Esophagus muscularis mucosa (tissue), 4 donors: ENCODE measurements around the gene LSM4. TPM values are rescaled to one million over a fixed set of nuclear protein-coding genes. Genes with fewer than 3 reads are reported as not detected.
"Not testable (repeated sequence)": the region's sequence is repeated elsewhere in the genome, so short reads cannot be mapped to it uniquely, and the experiment has no call there.

Experiments used
- DNase-seq: peaks from one replicate; pipeline ENCODE4 v3.0.0-alpha.2; 2017; ENCODE audit errors: extremely low spot score
- H3K27ac ChIP-seq, 4 donors: fragments of 200-600 bp; sonication (generic); replicated peaks in 1 of 4; 1 replicate in 3 of 4; 2 replicates in 1 of 4; pipeline ENCODE4 v1.5.1; 2016 to 2019; ENCODE audit warnings: mild to moderate bottlenecking in 1 of 4
- H3K27me3 ChIP-seq, 4 donors: fragments of 200-600 bp; sonication (generic); one replicate each; pipeline versions ENCODE4 v1.5.1 to v1.6.0; 2016 to 2019
- H3K36me3 ChIP-seq, 4 donors: fragments of 200-600 bp; sonication (generic); one replicate each; pipeline ENCODE4 v1.5.1; 2016 to 2019
- H3K4me1 ChIP-seq, 4 donors: fragments of 200-600 bp; sonication (generic); one replicate each; pipeline ENCODE4 v1.5.1; 2016 to 2019
- H3K4me3 ChIP-seq, 4 donors: fragments of 200-600 bp; sonication (generic); 1 replicate in 2 of 4; 2 replicates in 2 of 4; pipeline ENCODE4 v1.5.1; 2016 to 2019; ENCODE audit warnings: mild to moderate bottlenecking in 4 of 4, moderate library complexity in 1 of 4
- H3K9me3 ChIP-seq, 4 donors: fragments of 200-600 bp; sonication (generic); 1 replicate in 3 of 4; 2 replicates in 1 of 4; pipeline ENCODE4 v1.5.1; 2016 to 2019
- CTCF ChIP-seq, 3 experiments: fragments of 200-600 bp in 2 of 3; fragments of 450-650 bp in 1 of 3; sonication (generic) in 2 of 3; IDR thresholded peaks; one replicate each; pipeline ENCODE4 v1.5.1; 2017 to 2019; ENCODE audit warnings: antibody characterized with exemption in 3 of 3, mild to moderate bottlenecking in 2 of 3, moderate library complexity in 1 of 3
- EP300 ChIP-seq: sonication (generic); formaldehyde crosslinking; IDR thresholded peaks from one replicate; pipeline ENCODE4 v1.6.1; 2017; ENCODE audit warnings: antibody characterized with exemption
- POLR2A ChIP-seq: fragments of 450-650 bp; IDR thresholded peaks from one replicate; pipeline ENCODE4 v1.6.1; 2017; ENCODE audit warnings: antibody characterized with exemption, moderate library complexity, mild to moderate bottlenecking, low read depth
- POLR2AphosphoS5 ChIP-seq, 2 donors: sonication (generic); formaldehyde crosslinking; IDR thresholded peaks; one replicate each; pipeline ENCODE4 v1.6.1; 2017; ENCODE audit warnings: antibody characterized with exemption in 2 of 2
- WGBS: methylation state at CpG from one replicate; pipeline ENCODE4 v1.1.5; 2018; 5-methylcytosine and 5-hydroxymethylcytosine counted together
- intact Hi-C: fragments of 100-400 bp; cut with DNase I; formaldehyde crosslinking; loops from one replicate; pipeline ENCODE4 v1.15.1; 2023
- total RNA-seq, 4 donors: library from RNA; depleted of rRNA; stranded (reverse); fragments of >200 nt; gene quantifications; one replicate each; pipeline versions ENCODE4 v1.1.0 to v1.2.1, GENCODE V29; 2016

LSM4 gene
- total RNA-seq, 4 donors from 2014 or later, result 86.8 to 116 (median 93.9) TPM

GRCh38 chr19:18330868-18331267, 8.0 kb upstream of the LSM4 start:
- intact Hi-C loops, result no loop called here
- H3K27me3 ChIP-seq, result no peaks in the 10 kb centered on the region
- no peaks in the 10 kb centered on the region for H3K36me3 ChIP-seq
- no peak overlapping the region for H3K4me3 ChIP-seq
- no peaks in the 10 kb centered on the region for H3K9me3 ChIP-seq
- 87% methylated on average over 9 of the region's 9 CpGs for WGBS
- no peak for TF ChIP-seq POLR2A
- no peak for DNase-seq
- H3K4me1 ChIP-seq, result peaks cover 9 to 18% (median 14%) of the 10 kb centered on the region in 4 donors
- H3K27ac ChIP-seq, result no peak overlapping the region

GRCh38 chr19:18329035-18329376, 6.1 kb upstream of the LSM4 start:
- Histone ChIP-seq H3K27ac (peak overlapping the region; percentile 62 to 76 (median 69)), H3K27me3 (no peaks in the 10 kb centered on the region), H3K36me3 (no peaks in the 10 kb centered on the region), H3K4me3 (peak overlapping the region in 3 of 4 donors; percentile 28 to 47 (median 32)), H3K4me1 (peaks cover 12 to 23% (median 18%) of the 10 kb centered on the region in 4 donors), H3K9me3 (no peaks in the 10 kb centered on the region)
- 67% methylated on average over 6 of the region's 6 CpGs for WGBS
- no peak for DNase-seq
- no peak for TF ChIP-seq CTCF (IDR thresholded peaks at IDR 0.05)
- TF ChIP-seq POLR2AphosphoS5 (IDR thresholded peaks at IDR 0.05), result no peak
- no peak for TF ChIP-seq POLR2A
- no peak for TF ChIP-seq EP300
- intact Hi-C loops, result loop anchor here (10.0 kb wide), 1 partner anchor 124 kb away; the partner anchor contains the start of gene RAB3A

GRCh38 chr19:18328340-18329034, 5.6 kb upstream of the LSM4 start:
- intact Hi-C loops, result loop anchor here (10.0 kb wide), 1 partner anchor 124 kb away; the partner anchor contains the start of gene RAB3A
- Histone ChIP-seq H3K27ac (peak overlapping the region; percentile 62 to 76 (median 69)), H3K9me3 (no peaks in the 10 kb centered on the region), H3K36me3 (no peaks in the 10 kb centered on the region), H3K4me1 (peaks cover 17 to 28% (median 23%) of the 10 kb centered on the region in 4 donors), H3K4me3 (peak overlapping the region; percentile 28 to 47 (median 34)), H3K27me3 (no peaks in the 10 kb centered on the region)
- peak; percentile 99 for DNase-seq
- 5% methylated on average over 9 of the region's 9 CpGs for WGBS
- no peak for TF ChIP-seq POLR2A
- peak; percentile 79 to 92 for TF ChIP-seq POLR2AphosphoS5 (IDR thresholded peaks at IDR 0.05)
- peak; percentile 92 to 100 (median 93) for TF ChIP-seq CTCF (IDR thresholded peaks at IDR 0.05)
- no peak for TF ChIP-seq EP300

GRCh38 chr19:18326772-18327171, 3.9 kb upstream of the LSM4 start:
- Histone ChIP-seq H3K27ac (no peak overlapping the region), H3K36me3 (no peaks in the 10 kb centered on the region), H3K4me1 (peaks cover 27 to 40% (median 35%) of the 10 kb centered on the region in 4 donors), H3K4me3 (no peak overlapping the region), H3K9me3 (no peaks in the 10 kb centered on the region), H3K27me3 (no peaks in the 10 kb centered on the region)
- intact Hi-C loops, result loop anchor here (10.0 kb wide), 1 partner anchor 122 kb away; the partner anchor contains the start of gene RAB3A
- DNase-seq, result no peak
- TF ChIP-seq EP300, result no peak
- TF ChIP-seq POLR2AphosphoS5 (IDR thresholded peaks at IDR 0.05), result no peak
- TF ChIP-seq CTCF (IDR thresholded peaks at IDR 0.05), result no peak
- TF ChIP-seq POLR2A, result no peak
- 87% methylated on average over 5 of the region's 5 CpGs for WGBS

GRCh38 chr19:18324373-18324731, 1.5 kb upstream of the LSM4 start:
- not testable (repeated sequence) for H3K36me3 ChIP-seq, H3K9me3 ChIP-seq, DNase-seq, H3K27me3 ChIP-seq, H3K4me3 ChIP-seq
- WGBS, result 58% methylated on average over 6 of the region's 6 CpGs
- intact Hi-C loops, result loop anchor here (10.0 kb wide), 1 partner anchor 120 kb away; the partner anchor contains the start of gene RAB3A
- peak overlapping the region; percentile 88 to 93 (median 92) for H3K27ac ChIP-seq
- H3K4me1 ChIP-seq, result peaks cover 46 to 60% (median 56%) of the 10 kb centered on the region in 4 donors
